ENCODE measurements around the gene PLEKHM1.
"Not testable (repeated sequence)": the region's sequence is repeated elsewhere in the genome, so short reads cannot be mapped to it uniquely, and the experiment has no call there.

GRCh38 chr17:45472249-45472648 is 18.3 kb downstream of the PLEKHM1 start:
- TF ChIP-seq EZH2phosphoT487 (IDR thresholded peaks at IDR 0.05; ENCODE audit: borderline replicate concordance, low read length); CTCF (IDR thresholded peaks at IDR 0.05; ENCODE audit: low read depth, low read length, poor library complexity, severe bottlenecking): not testable (repeated sequence)

Data from DOHH2 (cell line).